ENCODE measurements around the gene MAGIX.

- TF ChIP-seq SETDB1 (IDR thresholded peaks at IDR 0.05; ENCODE audit: insufficient read length, low read length), result no peak
- no peak for TF ChIP-seq CTCF (tag by site-specific recombination; IDR thresholded peaks at IDR 0.05)
- no peak for TF ChIP-seq ZNF473 (tag by site-specific recombination; IDR thresholded peaks at IDR 0.05)
- no peak for TF ChIP-seq ZNF311 (tag by site-specific recombination; IDR thresholded peaks at IDR 0.05; ENCODE audit: borderline replicate concordance)
- TF ChIP-seq ZNF645 (tag by site-specific recombination; IDR thresholded peaks at IDR 0.05), result no peak
- TF ChIP-seq ZNF510 (tag by site-specific recombination; IDR thresholded peaks at IDR 0.05; ENCODE audit: insufficient replicate concordance), result no peak
- TF ChIP-seq PATZ1 (tag by site-specific recombination; IDR thresholded peaks at IDR 0.05), result no peak
- no peak for TF ChIP-seq ZNF580 (tag by site-specific recombination; IDR thresholded peaks at IDR 0.05)
- TF ChIP-seq ELK4 (IDR thresholded peaks at IDR 0.05; ENCODE audit: borderline replicate concordance, low read depth, low read length), result no peak
- TF ChIP-seq ZNF24 (tag by site-specific recombination; IDR thresholded peaks at IDR 0.05), result no peak
- no peak for TF ChIP-seq ZNF600 (tag by site-specific recombination; IDR thresholded peaks at IDR 0.05)
Observed at GRCh38 chrX:49147936-49148335, 14.6 kb upstream of the MAGIX start.

All from HEK293 (cell line).